A549 (cell line): ENCODE data around the gene ZFC3H1.

ENCODE experiments used
- CTCF ChIP-seq: fragments of >200 bp; sonication (Bioruptor Twin); formaldehyde crosslinking; IDR thresholded peaks from 3 replicates; pipeline ENCODE4 v1.5.1; 2016
- FOXS1 ChIP-seq: fragments of 250-450 bp; sonication (Bioruptor Pico); IDR thresholded peaks from 2 replicates; pipeline ENCODE4 v1.5.0; 2020; ENCODE audit warnings: mild to moderate bottlenecking, moderate library complexity
- MAZ ChIP-seq: fragments of 150-350 bp; IDR thresholded peaks from 2 replicates; pipeline ENCODE4 v1.6.1; 2014; ENCODE audit warnings: antibody characterized with exemption, low read depth, low read length, borderline replicate concordance
- MYC ChIP-seq: IDR thresholded peaks from 2 replicates; pipeline ENCODE4 v1.6.1; 2012; ENCODE audit warnings: mild to moderate bottlenecking, inconsistent platforms, low read length, improper control_type of control experiment, borderline replicate concordance
- TF ChIP-seq, protein P1 (sequence below): IDR thresholded peaks from 2 replicates; pipeline ENCODE4 v1.6.1; 2012

GRCh38 chr12:71591601-71592000 lies 72.0 kb downstream of the ZFC3H1 start:
- TF ChIP-seq, protein P1, sequence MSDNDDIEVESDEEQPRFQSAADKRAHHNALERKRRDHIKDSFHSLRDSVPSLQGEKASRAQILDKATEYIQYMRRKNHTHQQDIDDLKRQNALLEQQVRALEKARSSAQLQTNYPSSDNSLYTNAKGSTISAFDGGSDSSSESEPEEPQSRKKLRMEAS: no peak
- TF ChIP-seq CTCF (no peak), MYC (no peak), FOXS1 (CRISPR knock-in tag) (no peak), MAZ (no peak)
